Measurements from ENCODE around the gene HTT-AS.
"Not testable (repeated sequence)": the region's sequence is repeated elsewhere in the genome, so short reads cannot be mapped to it uniquely, and the experiment has no call there.

Gene HTT-AS

GRCh38 chr4:3054169-3054759 lies 20.1 kb downstream of the HTT-AS start:
- no peak for DNase-seq (ENCODE audit: low read depth)
- no peak overlapping the region for H3K4me3 ChIP-seq (ENCODE audit: low read depth, low read length)
- TF ChIP-seq CTCF (IDR thresholded peaks at IDR 0.05; ENCODE audit: control insufficient read depth, extremely low read depth, insufficient read depth): no peak

- DNase-seq (ENCODE audit: low read depth); H3K4me3 ChIP-seq (ENCODE audit: low read depth, low read length): not testable (repeated sequence)
Observed at GRCh38 chr4:3051141-3051897, 23.0 kb downstream of the HTT-AS start.

- H3K4me3 ChIP-seq (ENCODE audit: low read depth, low read length): peak overlapping the region; percentile 42
- DNase-seq (ENCODE audit: low read depth): no peak
- TF ChIP-seq CTCF (IDR thresholded peaks at IDR 0.05; ENCODE audit: control insufficient read depth, extremely low read depth, insufficient read depth): peak; percentile 82
Observed at GRCh38 chr4:3047464-3048286, 26.7 kb downstream of the HTT-AS start.

GRCh38 chr4:3046623-3047022 lies 27.7 kb downstream of the HTT-AS start:
- no peak overlapping the region for H3K4me3 ChIP-seq (ENCODE audit: low read depth, low read length)
- no peak for DNase-seq (ENCODE audit: low read depth)
- TF ChIP-seq CTCF (IDR thresholded peaks at IDR 0.05; ENCODE audit: control insufficient read depth, extremely low read depth, insufficient read depth): no peak

- H3K4me3 ChIP-seq (ENCODE audit: low read depth, low read length): no peak overlapping the region
- DNase-seq (ENCODE audit: low read depth): no peak
- no peak for TF ChIP-seq CTCF (IDR thresholded peaks at IDR 0.05; ENCODE audit: control insufficient read depth, extremely low read depth, insufficient read depth)
Observed at GRCh38 chr4:3046162-3046561, 28.2 kb downstream of the HTT-AS start.

GRCh38 chr4:3044870-3045819 lies 29.2 kb downstream of the HTT-AS start:
- no peak for DNase-seq (ENCODE audit: low read depth)
- H3K4me3 ChIP-seq (ENCODE audit: low read depth, low read length): no peak overlapping the region
- TF ChIP-seq CTCF (IDR thresholded peaks at IDR 0.05; ENCODE audit: control insufficient read depth, extremely low read depth, insufficient read depth): no peak
